SK-MEL-5 (cell line): ENCODE data around the gene MICAL2. TPM values are rescaled to one million over a fixed set of nuclear protein-coding genes. Genes with fewer than 3 reads are reported as not detected.

Experiments
- DNase-seq: peaks from one replicate; pipeline ENCODE4 v3.0.0-alpha.2; 2016; ENCODE audit warnings: low read depth, low spot score
- in situ Hi-C: cut with HindIII; loops from 2 replicates; pipeline ENCODE4 v1.10.0; 2016; ENCODE audit warnings: low sequenced_read_pairs, high pct_unique_total_duplicates, low pct_unique_long_range_greater_than_20kb
- total RNA-seq: library from RNA; depleted of rRNA; stranded (reverse); fragments of >200 nt; shearing (Covaris generic); gene quantifications from 2 replicates; pipeline ENCODE4 v1.2.3, GENCODE V29; 2014

Gene MICAL2
- total RNA-seq, 1 experiment from 2014 or later, result 1.2 TPM

DNA sequence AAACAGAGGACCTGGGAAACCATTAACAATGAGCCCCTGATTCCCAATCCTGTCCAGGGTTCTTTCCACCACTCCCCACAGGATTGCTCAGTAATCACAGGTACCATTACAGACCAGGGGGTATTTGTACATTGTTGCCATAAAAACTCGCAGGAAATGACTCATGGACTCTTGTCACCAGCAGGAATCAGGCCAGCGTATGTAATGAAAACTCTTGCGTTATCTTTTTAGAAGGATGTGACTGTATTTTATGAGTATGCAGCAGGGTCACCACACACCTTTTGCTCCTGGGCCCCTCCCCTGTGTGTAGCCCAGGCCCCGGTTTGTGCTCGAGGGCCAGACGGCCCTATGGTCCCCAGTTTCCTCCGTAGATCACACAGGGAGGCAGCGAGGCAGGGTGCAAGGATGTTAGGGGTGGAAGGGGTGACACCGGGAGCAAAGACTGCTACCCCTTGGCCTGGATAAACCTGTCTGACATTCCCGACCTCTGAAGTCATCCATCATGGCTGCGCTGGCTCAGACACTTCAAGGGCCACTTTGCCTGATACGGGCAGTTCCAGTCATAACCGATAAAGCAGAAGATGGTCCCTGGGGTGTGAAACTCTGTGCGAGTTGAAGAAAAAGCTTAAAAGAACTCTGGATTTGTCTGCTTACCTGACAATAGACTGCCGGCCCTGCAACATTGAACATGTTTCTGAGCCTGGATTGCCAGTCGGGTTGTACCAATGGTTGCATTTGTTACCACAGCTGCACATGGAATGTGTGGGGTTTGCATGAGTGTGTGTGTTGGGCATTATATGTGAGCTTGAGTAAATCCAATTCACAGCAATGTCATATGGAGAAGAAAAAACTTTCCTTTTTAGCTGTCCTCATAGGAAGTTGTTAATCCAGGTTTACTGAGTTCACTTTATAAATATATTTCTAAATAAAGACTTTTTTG lies 56.9 kb downstream of the MICAL2 start:
- in situ Hi-C loops, result loop anchor here (10.0 kb wide), 1 partner anchor 97 kb away; no protein-coding TSS in a partner anchor
- no peak for DNase-seq

GRCh38 chr11:12168114-12168513 lies 57.7 kb downstream of the MICAL2 start:
- in situ Hi-C loops, result loop anchor here (10.0 kb wide), 1 partner anchor 97 kb away; no protein-coding TSS in a partner anchor
- no peak for DNase-seq

DNA sequence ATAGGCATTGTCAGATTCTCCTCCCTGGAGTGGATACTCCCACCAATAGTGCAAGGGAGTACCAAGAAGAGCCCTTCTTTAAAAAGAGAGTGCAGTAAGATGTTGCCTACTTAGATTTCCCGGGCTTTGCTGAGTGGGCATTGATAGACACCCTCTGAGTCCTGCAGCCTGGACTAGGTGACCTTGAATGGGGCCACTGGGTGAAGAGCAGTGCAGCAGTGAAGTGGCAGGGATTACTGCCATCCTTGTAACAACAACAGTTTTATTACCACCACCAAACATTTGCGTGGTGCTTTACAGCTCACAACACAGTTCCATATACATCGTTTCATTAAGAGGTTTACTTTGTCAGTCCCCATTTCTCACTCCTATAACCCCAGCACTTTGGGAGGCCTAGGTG lies 59.4 kb downstream of the MICAL2 start:
- in situ Hi-C loops, result loop anchor here (10.0 kb wide), 1 partner anchor 95 kb away; no protein-coding TSS in a partner anchor
- DNase-seq, result no peak

GRCh38 chr11:12170501-12170900 lies 60.1 kb downstream of the MICAL2 start:
- in situ Hi-C loops, result no loop called here
- DNase-seq, result no peak

GRCh38 chr11:12170984-12171383 lies 60.6 kb downstream of the MICAL2 start:
- no peak for DNase-seq
- in situ Hi-C loops, result no loop called here

DNA sequence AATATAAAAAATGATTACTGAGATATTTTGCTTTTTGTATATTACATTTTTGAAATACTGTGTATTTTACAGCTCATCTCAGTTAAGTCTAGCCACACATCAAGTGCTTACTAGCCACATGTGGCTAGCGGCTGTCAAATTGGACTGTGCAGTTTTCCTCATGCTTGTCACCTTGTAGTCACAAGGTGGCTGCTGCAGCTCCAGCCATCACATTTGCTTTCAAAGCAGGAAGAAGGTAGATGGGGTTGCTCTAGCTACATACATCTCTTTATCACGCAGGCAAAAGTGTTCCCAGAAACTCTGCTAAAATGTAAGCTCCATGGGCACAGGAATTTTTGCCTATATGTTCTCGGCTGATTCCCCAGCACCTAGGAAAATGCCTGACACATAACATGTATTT lies 61.5 kb downstream of the MICAL2 start:
- no peak for DNase-seq
- in situ Hi-C loops, result no loop called here

GRCh38 chr11:12172493-12173013 lies 62.2 kb downstream of the MICAL2 start:
- in situ Hi-C loops, result no loop called here
- no peak for DNase-seq

DNA sequence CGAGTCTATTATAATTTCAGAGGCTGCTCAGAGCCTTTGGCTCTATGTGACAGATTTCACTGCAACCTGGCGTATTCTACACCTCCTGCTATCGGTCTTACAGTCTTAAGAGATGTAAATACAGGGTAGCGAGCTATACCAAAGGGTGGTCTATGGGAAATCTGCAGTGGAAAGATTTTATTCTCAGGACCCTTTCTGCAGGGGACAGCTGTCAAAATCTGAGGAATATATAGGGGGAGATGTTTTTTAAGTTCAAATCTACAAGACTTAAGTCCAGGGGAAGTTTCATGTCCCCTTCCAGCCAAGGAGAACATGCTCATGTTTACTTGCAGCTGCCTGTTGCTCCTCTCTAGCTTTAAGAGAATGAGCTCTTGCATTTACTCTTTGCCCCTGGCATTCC lies 62.7 kb downstream of the MICAL2 start:
- DNase-seq, result no peak
- in situ Hi-C loops, result no loop called here

DNA sequence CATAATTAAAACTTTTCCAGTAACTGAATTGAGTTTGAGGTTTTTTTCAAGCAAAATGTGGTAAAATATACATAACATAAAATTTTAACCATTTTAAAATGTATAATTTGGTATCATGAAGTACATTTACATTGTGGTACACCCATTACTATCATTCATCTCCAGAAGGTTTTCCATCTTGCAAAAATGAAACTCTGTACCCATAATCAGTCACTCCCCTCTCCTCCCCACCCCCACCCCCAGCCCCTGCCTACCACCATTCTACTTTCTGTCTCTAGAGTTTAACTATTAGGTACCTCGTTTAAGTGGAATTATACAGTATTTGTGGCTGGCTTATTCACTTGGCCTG lies 63.7 kb downstream of the MICAL2 start:
- in situ Hi-C loops, result no loop called here
- DNase-seq, result no peak

GRCh38 chr11:12174477-12175143 lies 64.2 kb downstream of the MICAL2 start:
- DNase-seq, result no peak
- in situ Hi-C loops, result no loop called here

GRCh38 chr11:12175694-12176241 lies 65.4 kb downstream of the MICAL2 start:
- in situ Hi-C loops, result no loop called here
- no peak for DNase-seq

- in situ Hi-C loops, result no loop called here
- DNase-seq, result no peak
Measured at GRCh38 chr11:12176410-12176809, 66.0 kb downstream of the MICAL2 start.

GRCh38 chr11:12177739-12178338 lies 67.4 kb downstream of the MICAL2 start:
- in situ Hi-C loops, result no loop called here
- no peak for DNase-seq

- in situ Hi-C loops, result no loop called here
- DNase-seq, result no peak
Measured at GRCh38 chr11:12179019-12179418, 68.6 kb downstream of the MICAL2 start.

DNA sequence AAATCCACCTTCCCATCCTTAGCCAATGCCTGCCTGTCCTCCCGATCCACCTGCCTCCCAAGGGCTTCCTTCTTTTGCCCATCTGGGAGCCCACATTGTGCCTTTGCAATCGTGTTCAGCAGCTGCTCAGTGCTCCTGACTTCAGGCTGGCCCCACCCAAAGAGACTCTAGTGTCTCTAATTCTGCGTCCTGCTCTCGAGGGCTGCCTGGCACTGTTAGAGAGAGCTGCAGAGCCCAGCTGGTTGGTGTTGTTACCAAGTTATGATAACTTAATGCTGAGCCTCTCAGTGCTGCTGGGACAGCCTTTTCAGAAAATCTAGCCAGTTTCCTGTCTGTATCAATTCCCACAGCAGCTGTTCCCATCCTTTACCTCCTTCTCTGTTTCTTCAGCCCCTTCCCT lies 69.1 kb downstream of the MICAL2 start:
- no peak for DNase-seq
- in situ Hi-C loops, result no loop called here

- in situ Hi-C loops, result no loop called here
- DNase-seq, result no peak
Measured at GRCh38 chr11:12180257-12181205, 70.1 kb downstream of the MICAL2 start.

DNA sequence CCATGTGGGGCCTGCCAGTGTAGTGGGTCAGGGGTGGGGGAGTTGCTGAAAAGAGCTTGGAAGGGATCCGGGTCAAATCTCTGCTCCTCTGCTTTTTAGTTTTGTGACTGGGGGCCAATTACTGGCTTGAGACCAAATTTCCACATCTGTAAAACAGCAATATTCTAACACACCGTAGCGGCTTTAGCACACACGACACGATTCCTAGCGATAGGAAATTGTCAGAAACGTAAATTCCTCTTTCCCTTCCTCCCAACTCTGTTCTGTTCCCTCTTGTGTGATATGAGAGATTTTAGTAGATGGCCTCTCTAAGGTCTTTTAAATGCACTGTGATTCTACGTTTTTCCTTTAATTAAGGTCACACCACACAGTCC lies 71.9 kb downstream of the MICAL2 start:
- no peak for DNase-seq
- in situ Hi-C loops, result no loop called here
